GM12878 (cell line): ENCODE data around the gene RBM12. TPM values are rescaled to one million over a fixed set of nuclear protein-coding genes. Genes with fewer than 3 reads are reported as not detected.
A peak's percentile ranks its signal among the peaks of the same experiment; 100 is the strongest.

Experiments
- BHLHE40 ChIP-seq, 2 experiments: fragments of 450-650 bp in 1 of 2; IDR thresholded peaks; 2 replicates each; pipeline ENCODE4 v1.6.1; 2011 to 2017; ENCODE audit warnings: low read depth in 2 of 2, borderline replicate concordance in 1 of 2, improper control_type of control experiment in 1 of 2, low read length in 1 of 2, mild to moderate bottlenecking in 1 of 2
- CEBPB ChIP-seq, 2 experiments: fragments of 150-350 bp in 1 of 2; IDR thresholded peaks; 2 replicates each; pipeline ENCODE4 v1.6.1; 2012 to 2014; ENCODE audit warnings: low read depth in 2 of 2, low read length in 2 of 2, borderline replicate concordance in 1 of 2, inconsistent platforms in 1 of 2
- CUX1 ChIP-seq: IDR thresholded peaks from 2 replicates; pipeline ENCODE4 v1.6.1; 2012; ENCODE audit warnings: improper control_type of control experiment, low read depth, low read length; ENCODE audit not compliant: insufficient replicate concordance
- ETV6 ChIP-seq, 2 experiments: fragments of 450-650 bp in 1 of 2; IDR thresholded peaks in 1 of 2; conservative IDR thresholded peaks in 1 of 2; 2 replicates each; pipeline ENCODE4 v1.6.1; 2014; ENCODE audit warnings: antibody characterized with exemption in 1 of 2, borderline replicate concordance in 1 of 2, low read depth in 1 of 2, mild to moderate bottlenecking in 1 of 2, moderate library complexity in 1 of 2
- FOS ChIP-seq: IDR thresholded peaks from 3 replicates; pipeline ENCODE4 v1.6.1; 2011; ENCODE audit warnings: borderline replicate concordance; ENCODE audit not compliant: insufficient read length; ENCODE audit errors: extremely low read depth
- FOXK2 ChIP-seq: fragments of 450-650 bp; IDR thresholded peaks from 2 replicates; pipeline ENCODE4 v1.6.1; 2017; ENCODE audit warnings: mild to moderate bottlenecking, moderate library complexity
- GATAD2B ChIP-seq: fragments of 450-650 bp; conservative IDR thresholded peaks from 2 replicates; pipeline ENCODE4 v1.6.1; 2017; ENCODE audit warnings: low read depth, mild to moderate bottlenecking, moderate library complexity
- IRF5 ChIP-seq: fragments of 450-650 bp; IDR thresholded peaks from 2 replicates; pipeline ENCODE4 v1.6.1; 2017; ENCODE audit warnings: borderline replicate concordance
- KLF5 ChIP-seq: fragments of 450-650 bp; IDR thresholded peaks from 2 replicates; pipeline ENCODE4 v1.6.1; 2014; ENCODE audit warnings: mild to moderate bottlenecking; ENCODE audit not compliant: partially characterized antibody
- MEF2A ChIP-seq: IDR thresholded peaks from 2 replicates; pipeline ENCODE4 v1.6.1; 2011; ENCODE audit warnings: low read depth, mild to moderate bottlenecking, low read length, moderate library complexity; ENCODE audit not compliant: insufficient read depth
- MTA2 ChIP-seq: fragments of 450-650 bp; IDR thresholded peaks from 2 replicates; pipeline ENCODE4 v1.6.1; 2016; ENCODE audit warnings: low read depth, mild to moderate bottlenecking, moderate library complexity
- NR2F1 ChIP-seq: fragments of 450-650 bp; conservative IDR thresholded peaks from 2 replicates; pipeline ENCODE4 v1.6.1; 2017; ENCODE audit warnings: mild to moderate bottlenecking
- PAX8 ChIP-seq: fragments of 450-650 bp; IDR thresholded peaks from 2 replicates; pipeline ENCODE4 v1.6.1; 2017; ENCODE audit warnings: mild to moderate bottlenecking, moderate library complexity
- POLR2AphosphoS2 ChIP-seq: IDR thresholded peaks from 2 replicates; pipeline ENCODE4 v1.6.1; 2011; ENCODE audit warnings: low read depth, mild to moderate bottlenecking, low read length, improper control_type of control experiment, moderate library complexity
- RAD21 ChIP-seq: IDR thresholded peaks from 2 replicates; pipeline ENCODE4 v1.6.1; 2011; ENCODE audit warnings: mild to moderate bottlenecking, low read depth, low read length, moderate library complexity; ENCODE audit not compliant: insufficient read depth
- RCOR1 ChIP-seq: conservative IDR thresholded peaks from 2 replicates; pipeline ENCODE4 v1.6.1; 2012; ENCODE audit warnings: low read depth, low read length, improper control_type of control experiment
- SIX5 ChIP-seq: IDR thresholded peaks from 2 replicates; pipeline ENCODE4 v1.6.1; 2011; ENCODE audit warnings: mild to moderate bottlenecking, low read depth, low read length, moderate library complexity; ENCODE audit not compliant: severe bottlenecking
- ZNF24 ChIP-seq: fragments of 450-650 bp; IDR thresholded peaks from 2 replicates; pipeline ENCODE4 v1.6.1; 2017; ENCODE audit warnings: antibody characterized with exemption, mild to moderate bottlenecking
- ZNF622 ChIP-seq: fragments of 450-650 bp; IDR thresholded peaks from 2 replicates; pipeline ENCODE4 v1.6.1; 2017; ENCODE audit warnings: mild to moderate bottlenecking, inconsistent platforms
- ZZZ3 ChIP-seq: IDR thresholded peaks from 2 replicates; pipeline ENCODE4 v1.6.1; 2011; ENCODE audit warnings: low read depth; ENCODE audit not compliant: control insufficient read depth, insufficient read length
- polyA plus RNA-seq, 11 experiments: library from polyadenylated mRNA; depleted of rRNA in 4 of 11; unstranded in 6 of 11; stranded (reverse) in 5 of 11; fragments of >200 nt; fragmentation: Nextera tagmentation in 4 of 11; fragmentation: Illumina TruSeq in 1 of 11; extraction: Ambion mirVana in 4 of 11; extraction: Trizol in 1 of 11; gene quantifications; 1 replicate in 1 of 11; 2 replicates in 10 of 11; pipeline versions ENCODE4 v1.2.1 to v1.2.3, GENCODE V29; 2011 to 2016; ENCODE audit warnings: inconsistent platforms in 2 of 11, missing spikeins in 2 of 11, low read depth in 1 of 11
- total RNA-seq, 4 experiments: library from RNA; depleted of rRNA in 3 of 4; stranded (reverse); fragments of >200 nt in 3 of 4; fragmentation: Illumina TruSeq in 1 of 4; extraction: Trizol in 1 of 4; gene quantifications; 2 replicates each; pipeline versions ENCODE4 v1.2.1 to v1.2.3, GENCODE V29; 2013 to 2021
- TF ChIP-seq, protein P1 (sequence below): IDR thresholded peaks from 2 replicates; pipeline ENCODE4 v1.6.1; 2012; ENCODE audit warnings: low read length, inconsistent platforms

RBM12 gene
- total and polyA plus RNA-seq, 10 of the 15 experiments (the other 5 are each of a cell fraction or from before 2014, with no cell fraction given) = 4.7 to 153 (median 58.5) TPM

DNA sequence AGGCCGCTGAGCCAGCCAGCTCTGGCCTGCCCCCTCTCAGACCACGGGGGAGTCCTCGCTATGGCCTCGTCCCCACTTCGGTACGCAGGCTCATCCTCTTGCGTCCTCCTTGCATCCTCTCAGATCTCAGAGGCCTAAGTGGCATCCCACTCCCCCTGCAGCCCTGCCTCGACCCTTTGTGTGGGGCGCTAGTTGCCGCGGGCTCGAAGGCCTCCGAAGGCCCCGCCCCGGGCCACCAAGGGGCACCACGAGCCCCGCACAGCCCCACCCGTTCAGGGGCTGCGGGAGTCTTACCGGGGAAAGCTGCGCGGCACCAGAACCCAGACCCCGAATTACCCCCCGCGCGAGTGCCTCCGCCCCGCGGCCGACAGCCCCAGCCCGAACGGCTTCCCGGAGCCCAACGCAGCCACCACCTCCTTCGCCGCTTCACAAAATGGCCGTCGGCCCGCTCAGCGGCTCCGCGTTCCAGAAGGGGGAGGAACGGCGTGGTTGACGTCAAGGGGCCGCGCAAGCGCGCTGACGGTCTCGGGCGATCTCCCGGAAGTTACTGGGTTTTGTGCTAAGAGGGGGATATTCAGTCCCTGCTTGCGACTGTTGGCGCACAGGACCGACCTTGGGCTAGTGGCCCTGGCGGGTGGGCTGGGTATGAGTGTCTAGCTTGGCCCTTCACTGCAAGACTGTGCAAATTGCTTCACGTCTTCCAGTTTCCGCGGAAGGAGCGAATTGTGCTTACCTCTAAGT lies at the start of gene RBM12, which contains the start of gene CPNE1 (continued):
- TF ChIP-seq CUX1 = no peak
- no peak for TF ChIP-seq ZNF622
- no peak for TF ChIP-seq RCOR1
- no peak for TF ChIP-seq ZZZ3
- no peak for TF ChIP-seq MEF2A
- TF ChIP-seq CEBPB (IDR thresholded peaks at IDR 0.05; ENCODE audit: borderline replicate concordance in 1 of 2, low read depth in 2 of 2, low read length in 2 of 2) = no peak
- TF ChIP-seq, protein P1, sequence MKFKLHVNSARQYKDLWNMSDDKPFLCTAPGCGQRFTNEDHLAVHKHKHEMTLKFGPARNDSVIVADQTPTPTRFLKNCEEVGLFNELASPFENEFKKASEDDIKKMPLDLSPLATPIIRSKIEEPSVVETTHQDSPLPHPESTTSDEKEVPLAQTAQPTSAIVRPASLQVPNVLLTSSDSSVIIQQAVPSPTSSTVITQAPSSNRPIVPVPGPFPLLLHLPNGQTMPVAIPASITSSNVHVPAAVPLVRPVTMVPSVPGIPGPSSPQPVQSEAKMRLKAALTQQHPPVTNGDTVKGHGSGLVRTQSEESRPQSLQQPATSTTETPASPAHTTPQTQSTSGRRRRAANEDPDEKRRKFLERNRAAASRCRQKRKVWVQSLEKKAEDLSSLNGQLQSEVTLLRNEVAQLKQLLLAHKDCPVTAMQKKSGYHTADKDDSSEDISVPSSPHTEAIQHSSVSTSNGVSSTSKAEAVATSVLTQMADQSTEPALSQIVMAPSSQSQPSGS = no peak
- TF ChIP-seq PAX8 = no peak
- no peak for TF ChIP-seq FOS
- TF ChIP-seq IRF5 = no peak
- TF ChIP-seq NR2F1 = peak; percentile 85
- no peak for TF ChIP-seq ETV6 (conservative IDR thresholded peaks at IDR 0.05 in 1 of 2, IDR thresholded peaks at IDR 0.05 in 1 of 2; ENCODE audit: borderline replicate concordance in 1 of 2, low read depth in 1 of 2)
- peak; percentile 26 for TF ChIP-seq SIX5
- peak; percentile 37 to 64; a peak in 2 of 4 replicates for TF ChIP-seq BHLHE40 (IDR thresholded peaks at IDR 0.05; ENCODE audit: borderline replicate concordance in 1 of 2, low read depth in 2 of 2, low read length in 1 of 2)
- peak; percentile 95 for TF ChIP-seq KLF5
- peak; percentile 92 for TF ChIP-seq POLR2AphosphoS2
- TF ChIP-seq ZNF24 = no peak
- TF ChIP-seq RAD21 = no peak
- TF ChIP-seq GATAD2B = peak; percentile 80
- peak; percentile 89 for TF ChIP-seq FOXK2
- TF ChIP-seq MTA2 = no peak
